NCI-H187 (cell line): ENCODE measurements around the gene ZBTB8OS.

Source experiments
- DNase-seq, 2 experiments: peaks; one replicate each; lab custom pipeline; 2025; lab: John Stamatoyannopoulos, UW

The ZBTB8OS gene

GRCh38 chr1:32611859-32612188 lies 38.5 kb downstream of the ZBTB8OS start:
- no peak for DNase-seq

DNA sequence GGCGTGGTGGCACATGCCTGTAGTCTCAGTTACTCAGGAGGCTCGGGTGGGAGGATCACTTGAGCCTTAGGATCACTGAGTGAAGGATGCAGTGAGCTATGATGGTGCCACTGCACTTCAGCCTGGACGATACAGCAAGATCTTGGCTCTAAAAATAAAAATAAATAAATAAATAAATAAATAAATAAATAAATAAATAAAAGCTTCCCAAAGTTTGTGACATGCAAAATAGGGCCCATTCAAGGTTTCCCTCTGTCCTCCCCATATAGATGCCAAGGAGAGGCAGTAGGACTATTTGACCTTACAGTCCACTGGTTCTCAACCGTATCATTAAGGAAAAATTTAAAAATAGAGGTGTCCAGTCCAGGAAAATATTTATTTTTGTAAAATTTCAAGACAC lies 41.2 kb downstream of the ZBTB8OS start:
- no peak for DNase-seq

DNA sequence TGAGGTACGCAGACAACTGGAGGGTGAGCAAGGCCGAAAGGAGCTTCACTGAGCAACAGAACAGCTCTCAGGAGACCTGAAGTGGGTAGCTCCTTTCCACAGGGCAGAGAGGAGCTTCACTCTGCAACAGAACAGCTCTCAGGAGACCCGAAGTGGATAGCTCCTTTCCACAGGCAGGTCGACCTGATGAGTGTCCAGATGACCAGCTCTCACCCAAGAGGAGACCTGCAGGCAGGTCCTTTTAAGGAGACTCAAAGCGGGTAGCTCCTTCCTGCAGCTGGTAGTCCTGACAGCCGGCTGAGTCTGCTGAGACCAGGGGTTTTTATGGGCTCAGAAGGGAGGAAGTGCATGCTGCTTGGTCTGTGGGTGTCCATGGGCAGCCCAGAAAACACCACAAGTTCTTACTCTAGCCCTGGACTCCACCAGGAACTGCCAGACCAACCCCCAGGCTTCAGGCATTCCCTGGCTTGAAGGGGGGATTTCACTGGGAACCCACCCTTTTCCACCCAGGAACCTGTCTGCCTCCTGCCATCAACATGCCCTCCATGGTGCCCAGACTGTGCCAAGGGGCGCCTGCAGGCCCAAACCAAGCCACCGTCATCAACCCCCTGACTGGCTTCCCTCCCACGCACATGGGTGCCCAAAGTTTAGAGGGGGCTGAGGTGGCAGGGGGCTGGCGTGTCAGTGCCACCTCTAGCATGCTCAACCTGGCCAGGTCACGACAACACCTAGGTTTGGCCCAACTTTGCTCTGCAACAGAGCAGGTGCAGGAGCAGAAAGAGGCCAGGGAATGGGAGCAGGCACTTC lies 43.6 kb downstream of the ZBTB8OS start:
- DNase-seq, result no peak

DNA sequence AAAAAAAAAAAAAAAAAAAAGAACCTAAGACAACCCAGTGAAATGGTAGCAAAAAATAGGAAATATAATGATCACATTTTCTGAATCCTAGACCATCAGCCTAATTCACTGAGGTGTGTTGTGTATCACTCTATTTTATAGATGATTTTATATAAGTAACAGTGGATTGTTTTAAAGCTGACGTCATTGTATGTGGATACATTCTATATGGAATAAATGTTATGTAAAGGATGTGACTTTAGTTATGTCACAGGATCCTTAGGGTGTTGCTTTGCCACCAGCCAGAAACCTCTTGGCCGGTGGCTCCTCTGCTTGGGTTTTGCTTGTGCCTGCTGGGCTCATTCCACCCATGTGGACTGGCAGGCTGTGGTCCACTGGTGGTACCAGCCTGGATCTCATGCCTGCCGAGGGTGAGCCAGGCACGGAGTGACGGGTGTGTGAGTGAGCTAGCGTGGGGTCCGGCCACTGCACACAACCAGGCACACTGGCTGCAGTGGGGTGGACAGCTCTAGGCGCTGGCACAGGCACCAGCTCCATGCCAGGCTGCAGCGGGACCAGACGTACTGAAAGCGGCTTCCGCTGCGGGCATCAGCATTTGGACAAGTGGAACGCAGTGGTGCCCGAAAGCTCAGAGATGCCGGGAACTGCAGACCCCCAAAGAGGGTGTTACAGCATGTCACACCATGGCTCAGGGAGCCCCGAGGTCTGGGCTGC lies 44.5 kb downstream of the ZBTB8OS start:
- DNase-seq, result no peak

DNA sequence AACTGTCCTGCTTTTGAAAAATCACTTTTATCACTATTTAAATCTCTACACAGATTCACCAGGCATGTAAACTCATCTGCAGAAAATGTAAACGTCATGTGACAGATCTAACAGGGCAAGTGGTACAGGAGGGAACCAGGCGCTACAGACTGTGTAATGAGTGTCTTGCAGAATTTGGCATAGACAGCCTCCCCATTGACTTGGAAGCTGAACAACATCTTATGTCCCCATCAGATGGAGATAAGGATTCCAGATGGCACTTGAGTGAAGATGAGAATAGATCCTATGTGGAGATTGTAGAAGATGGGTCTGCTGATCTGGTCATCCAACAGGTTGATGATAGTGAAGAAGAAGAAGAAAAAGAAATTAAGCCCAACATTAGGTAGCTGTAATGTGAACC lies 50.3 kb downstream of the ZBTB8OS start:
- no peak for DNase-seq

DNA sequence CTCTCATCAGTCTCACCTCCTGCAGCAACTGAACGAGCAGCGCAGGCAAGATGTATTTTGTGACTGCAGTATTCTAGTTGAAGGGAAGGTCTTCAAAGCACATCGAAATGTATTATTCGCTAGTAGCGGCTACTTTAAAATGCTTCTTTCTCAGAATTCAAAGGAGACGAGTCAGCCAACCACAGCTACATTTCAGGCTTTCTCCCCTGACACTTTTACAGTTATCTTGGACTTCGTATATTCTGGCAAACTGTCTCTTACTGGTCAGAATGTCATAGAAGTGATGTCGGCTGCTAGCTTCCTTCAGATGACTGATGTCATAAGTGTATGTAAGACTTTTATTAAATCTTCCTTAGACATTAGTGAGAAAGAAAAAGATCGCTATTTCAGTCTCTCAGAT lies 57.4 kb downstream of the ZBTB8OS start:
- no peak for DNase-seq

DNA sequence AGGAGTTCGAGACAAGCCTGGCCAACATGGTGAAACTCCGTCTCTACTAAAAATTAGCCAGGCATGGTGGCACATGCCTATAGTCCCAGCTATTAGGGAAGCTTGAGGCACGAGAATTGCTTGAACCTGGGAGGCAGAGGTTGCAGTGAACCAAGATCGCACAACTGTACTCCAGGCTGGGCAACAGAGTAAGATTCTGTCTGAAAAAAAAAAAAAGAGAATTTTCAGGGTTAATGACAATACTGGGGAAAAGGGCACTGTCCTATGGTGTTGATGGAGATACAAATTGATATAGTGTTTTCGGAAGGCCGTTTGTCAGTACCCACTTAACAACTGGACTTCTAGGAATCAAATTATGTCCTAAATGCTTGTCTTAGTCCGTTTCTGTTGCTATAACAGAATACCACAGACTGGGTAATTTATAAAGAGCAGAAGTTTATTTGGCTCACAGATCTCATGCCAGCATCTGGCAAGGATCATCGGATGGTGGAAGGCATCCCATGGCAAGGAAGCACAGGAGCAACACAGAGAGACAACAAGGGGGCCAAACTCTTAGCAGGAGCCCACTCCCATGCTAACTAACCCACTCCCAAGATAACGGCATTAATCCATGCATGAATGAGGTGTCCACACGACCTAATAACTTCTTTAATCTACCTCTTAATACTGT lies 69.9 kb downstream of the ZBTB8OS start:
- no peak for DNase-seq
